ENCODE data around the gene ACMSD.

The ACMSD gene

GRCh38 chr2:134949981-134950708 is 111.7 kb downstream of the ACMSD start:
- no peak for DNase-seq (ENCODE audit: low read depth)

- DNase-seq (ENCODE audit: low read depth), result no peak
These were observed 112.5 kb downstream of the ACMSD start for GRCh38 chr2:134950886-134951285.
